Kidney tubule cell (primary cell): ENCODE data around the gene KTI12.
"Not testable (repeated sequence)": the region's sequence is repeated elsewhere in the genome, so short reads cannot be mapped to it uniquely, and the experiment has no call there.

Experiments used
- DNase-seq: peaks from one replicate; pipeline ENCODE4 v3.0.0-alpha.2; 2018; ENCODE audit warnings: low spot score

Gene KTI12, protein sequence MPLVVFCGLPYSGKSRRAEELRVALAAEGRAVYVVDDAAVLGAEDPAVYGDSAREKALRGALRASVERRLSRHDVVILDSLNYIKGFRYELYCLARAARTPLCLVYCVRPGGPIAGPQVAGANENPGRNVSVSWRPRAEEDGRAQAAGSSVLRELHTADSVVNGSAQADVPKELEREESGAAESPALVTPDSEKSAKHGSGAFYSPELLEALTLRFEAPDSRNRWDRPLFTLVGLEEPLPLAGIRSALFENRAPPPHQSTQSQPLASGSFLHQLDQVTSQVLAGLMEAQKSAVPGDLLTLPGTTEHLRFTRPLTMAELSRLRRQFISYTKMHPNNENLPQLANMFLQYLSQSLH

DNA sequence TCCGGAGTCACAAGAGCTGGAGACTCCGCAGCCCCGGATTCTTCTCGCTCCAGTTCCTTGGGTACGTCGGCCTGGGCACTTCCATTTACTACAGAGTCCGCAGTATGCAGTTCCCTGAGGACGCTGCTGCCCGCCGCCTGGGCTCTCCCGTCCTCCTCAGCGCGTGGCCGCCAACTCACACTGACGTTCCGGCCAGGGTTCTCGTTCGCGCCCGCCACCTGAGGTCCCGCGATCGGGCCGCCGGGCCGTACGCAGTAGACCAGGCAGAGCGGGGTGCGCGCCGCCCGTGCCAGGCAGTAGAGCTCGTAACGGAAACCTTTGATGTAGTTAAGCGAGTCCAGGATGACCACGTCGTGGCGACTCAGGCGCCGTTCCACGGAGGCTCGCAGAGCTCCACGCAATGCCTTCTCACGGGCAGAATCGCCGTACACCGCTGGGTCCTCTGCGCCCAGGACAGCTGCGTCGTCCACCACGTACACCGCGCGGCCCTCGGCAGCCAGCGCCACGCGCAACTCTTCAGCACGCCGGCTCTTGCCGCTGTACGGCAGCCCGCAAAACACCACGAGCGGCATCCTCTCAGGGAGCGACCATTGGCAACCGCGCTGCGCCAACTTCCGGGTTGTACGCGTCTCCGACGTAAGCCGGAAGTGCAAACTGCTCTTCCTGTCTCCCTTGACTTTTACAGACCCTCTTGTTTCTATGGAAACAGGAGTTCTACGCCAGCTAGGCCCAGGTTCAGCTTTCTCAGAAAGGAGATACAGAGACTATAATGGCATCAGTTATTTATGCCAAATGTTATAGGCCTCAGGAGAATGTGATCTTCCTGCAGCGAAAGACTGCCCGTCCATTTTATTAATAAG is at the start of gene KTI12:
Gene KTI12, minus strand, starts transcription at position 621 of the 860 bp plus-strand sequence. Its CDS starts 49 bp downstream, at position 572.
- peak; percentile 91 for DNase-seq

DNA sequence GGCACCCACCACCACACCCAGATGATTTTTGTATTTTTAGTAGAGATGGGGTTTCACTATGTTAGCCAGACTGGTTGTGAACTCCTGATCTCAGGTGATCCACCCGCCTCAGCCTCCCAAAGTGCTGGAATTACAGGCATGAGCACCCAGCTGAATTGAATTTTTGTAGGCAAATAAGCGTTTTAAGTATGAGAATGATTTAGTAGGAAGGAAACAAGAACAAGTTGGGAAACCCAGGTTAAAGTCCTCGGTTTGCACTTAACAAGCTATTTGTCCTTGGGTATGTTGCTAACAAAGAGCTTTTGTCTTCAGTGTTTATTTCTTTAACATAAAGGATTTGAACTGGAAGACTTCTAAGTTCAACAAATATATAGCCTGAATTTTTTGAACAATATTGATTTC is 46.4 kb upstream of the KTI12 start:
- no peak for DNase-seq

DNA sequence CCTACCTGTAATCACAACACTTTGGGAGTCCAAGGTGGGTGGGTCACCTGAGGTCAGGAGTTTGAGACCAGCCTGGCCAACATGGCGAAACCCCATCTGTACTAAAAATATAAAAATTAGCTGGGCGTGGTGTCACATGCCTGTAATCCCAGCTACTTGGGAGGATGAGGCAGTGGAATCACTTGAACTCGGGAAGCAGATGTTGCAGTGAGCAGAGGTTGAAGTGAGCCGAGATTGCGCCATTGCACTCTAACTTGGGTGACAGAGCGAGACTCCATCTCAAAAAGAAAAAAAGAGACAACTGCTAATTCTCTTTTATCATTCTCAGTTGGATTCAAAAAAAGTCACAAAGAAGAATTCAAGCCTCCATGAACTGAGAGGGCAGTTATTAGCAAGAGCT is 43.7 kb upstream of the KTI12 start:
- DNase-seq, result not testable (repeated sequence)

DNA sequence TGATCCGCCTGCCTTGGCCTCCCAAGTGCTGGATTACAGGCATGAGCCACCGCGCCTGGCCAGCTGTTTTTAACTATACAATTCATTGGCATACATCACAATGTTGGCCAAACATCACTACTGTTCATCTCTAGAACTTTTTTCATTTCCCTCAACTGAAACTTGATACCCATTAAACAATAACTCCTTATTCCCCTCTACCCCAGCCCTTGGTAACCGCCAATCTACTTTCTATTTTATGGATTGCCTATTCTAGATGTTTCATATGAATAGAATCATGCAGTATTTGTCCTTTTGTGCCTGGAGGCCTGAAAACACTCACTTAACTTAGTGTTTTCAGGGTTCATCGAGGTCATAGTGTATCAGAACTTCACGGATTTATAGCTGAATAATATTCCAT is 38.7 kb upstream of the KTI12 start:
- no peak for DNase-seq

DNA sequence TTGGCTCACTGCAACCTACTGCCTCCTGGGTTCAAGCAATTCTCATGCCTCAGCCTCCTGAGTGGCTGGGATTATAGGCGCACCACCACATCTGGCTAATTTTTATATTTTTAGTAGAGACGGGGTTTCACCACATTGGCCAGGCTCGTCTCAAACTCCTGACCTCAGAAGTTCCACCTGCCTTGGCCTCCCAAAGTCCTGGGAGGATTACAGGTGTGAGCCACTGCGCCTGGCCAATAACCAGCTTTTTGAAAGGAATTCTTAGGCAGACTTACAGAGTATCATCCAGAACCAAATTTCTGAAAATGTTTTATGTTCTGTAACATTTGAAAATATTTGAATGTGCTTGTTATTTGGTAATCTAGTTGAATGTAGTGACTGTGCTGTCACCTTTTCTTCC is 37.1 kb upstream of the KTI12 start:
- no peak for DNase-seq

DNA sequence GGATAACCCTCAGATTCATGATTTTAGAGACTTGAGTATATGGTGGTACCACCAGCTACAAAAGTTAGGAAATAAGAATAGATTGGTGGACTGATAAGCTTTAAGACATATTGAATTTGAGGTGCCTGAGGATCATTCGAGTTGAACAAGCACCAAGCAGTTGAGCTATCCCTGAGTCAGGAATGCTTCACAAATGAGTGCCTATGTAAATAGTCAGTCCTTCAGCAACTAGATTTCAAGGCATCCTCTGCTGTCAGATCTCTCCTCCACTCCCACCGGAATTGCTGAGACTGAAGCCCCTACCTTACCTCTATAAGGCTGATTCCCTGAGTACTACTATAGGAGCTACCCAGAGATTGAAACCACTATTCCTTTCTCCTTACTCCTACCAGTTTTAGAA is 29.6 kb upstream of the KTI12 start:
- DNase-seq, result peak; percentile 37

DNA sequence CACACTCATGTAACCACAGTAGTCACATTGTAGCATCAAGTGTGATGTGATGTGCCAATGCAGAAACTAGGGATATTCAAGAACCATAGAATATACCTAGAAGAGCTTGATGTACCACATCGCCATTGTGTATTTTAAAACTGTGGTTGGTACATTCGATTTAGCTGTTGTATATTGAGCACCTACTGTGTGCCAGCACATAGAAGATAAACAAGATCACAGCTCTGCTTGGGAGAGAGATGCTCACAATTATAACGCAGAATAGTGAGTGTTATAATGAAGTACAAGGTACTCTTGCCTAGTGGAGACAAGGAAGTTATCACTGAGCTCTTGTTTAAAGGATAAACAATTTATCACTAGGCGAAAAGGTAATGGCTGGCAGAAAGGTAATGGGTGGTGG is 27.2 kb upstream of the KTI12 start:
- no peak for DNase-seq

DNA sequence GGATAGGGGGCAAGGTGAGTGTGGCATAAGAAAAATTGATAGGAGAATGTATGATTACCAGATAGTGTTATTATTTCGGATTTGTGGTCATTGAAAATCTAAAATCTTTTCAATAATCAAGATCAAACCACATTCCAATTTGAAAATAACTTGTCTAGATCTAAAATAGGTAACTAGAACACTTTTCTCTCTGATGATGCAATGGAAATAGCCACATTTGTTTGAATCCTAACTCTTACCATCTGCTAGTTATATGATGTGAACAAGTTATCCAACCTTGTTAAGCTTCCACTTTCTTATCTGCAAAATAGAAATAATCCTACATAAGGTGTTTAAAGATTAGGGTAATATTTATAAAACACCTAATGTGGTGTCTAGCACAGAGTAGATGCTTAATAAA is 26.3 kb upstream of the KTI12 start:
- DNase-seq, result no peak

DNA sequence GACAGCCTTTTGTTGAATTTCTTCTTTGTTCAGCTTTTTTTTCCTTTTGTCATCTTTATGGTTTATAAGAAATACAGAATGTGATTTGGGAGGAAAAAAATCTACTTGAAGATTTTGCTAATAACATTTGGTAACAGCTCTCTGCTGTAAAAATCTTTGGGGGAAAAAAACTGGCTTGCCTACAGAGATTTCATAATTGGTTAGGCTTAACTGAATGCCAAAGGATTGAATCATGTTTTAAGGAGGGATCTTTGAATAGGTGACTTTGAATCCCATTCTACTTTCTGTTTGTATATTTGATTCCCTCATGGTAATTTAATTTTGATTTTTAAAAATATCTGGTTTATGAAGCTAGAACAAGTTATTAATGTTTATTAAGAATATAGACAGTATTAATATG is 25.7 kb upstream of the KTI12 start:
- DNase-seq, result peak; percentile 48

DNA sequence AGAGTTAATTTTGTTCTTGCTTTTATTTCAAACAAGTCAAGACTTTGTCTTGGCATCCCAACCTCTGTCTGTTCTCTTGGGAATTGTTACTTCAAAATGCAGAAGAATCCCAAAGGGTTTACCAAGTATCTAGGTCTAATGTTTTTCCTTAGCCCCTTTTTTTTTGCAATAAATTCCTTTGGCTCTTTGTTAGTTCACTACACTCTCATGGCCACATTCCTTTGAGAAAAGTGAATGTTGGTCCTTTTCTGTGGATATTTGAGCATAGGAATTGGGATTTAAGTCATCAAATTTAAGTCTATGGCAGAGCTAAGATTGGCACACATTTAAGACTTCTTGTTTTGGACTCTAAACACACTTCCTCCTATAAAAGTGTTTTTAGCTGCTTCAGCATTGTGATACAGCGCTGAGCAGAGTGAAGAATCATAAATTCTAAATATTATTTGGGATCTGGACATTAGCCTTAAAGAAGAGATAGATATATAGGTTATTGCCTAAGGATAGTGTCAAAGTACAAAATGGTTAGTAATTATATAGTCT is 24.3 kb upstream of the KTI12 start:
- DNase-seq, result no peak

DNA sequence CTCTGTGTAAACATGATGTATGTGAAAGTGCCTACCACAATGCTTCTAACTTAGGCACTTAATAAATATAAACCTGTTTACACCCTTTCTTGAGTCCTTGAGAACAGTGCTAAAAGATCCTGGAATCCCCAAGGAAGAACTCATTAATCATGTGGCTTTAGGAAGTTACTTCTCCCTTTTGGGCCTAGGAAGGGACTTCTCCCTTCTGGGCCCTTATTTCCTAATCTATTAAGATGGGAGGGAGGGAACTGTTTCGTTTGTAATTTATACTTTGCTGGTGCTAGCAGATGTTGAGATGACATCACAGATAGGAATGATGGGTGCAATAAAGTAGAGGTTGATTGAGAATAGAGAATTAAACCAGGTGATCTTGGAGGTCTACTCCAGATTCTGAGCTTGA is 23.6 kb upstream of the KTI12 start:
- DNase-seq, result no peak

DNA sequence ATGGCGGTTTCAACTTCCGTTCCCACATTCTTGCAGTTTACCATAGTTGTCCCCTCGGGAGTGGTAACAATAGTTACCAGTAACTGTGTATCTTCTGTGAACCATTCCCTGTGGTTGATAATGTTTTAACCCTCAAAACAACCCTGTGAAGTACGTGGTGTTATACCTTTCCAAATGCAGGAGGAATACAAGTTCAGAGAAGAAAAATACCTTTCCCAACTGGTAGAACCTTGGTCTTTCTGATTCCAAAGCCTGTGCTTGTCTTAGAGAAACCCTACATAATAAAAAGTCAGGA is 23.3 kb upstream of the KTI12 start:
- DNase-seq, result no peak

DNA sequence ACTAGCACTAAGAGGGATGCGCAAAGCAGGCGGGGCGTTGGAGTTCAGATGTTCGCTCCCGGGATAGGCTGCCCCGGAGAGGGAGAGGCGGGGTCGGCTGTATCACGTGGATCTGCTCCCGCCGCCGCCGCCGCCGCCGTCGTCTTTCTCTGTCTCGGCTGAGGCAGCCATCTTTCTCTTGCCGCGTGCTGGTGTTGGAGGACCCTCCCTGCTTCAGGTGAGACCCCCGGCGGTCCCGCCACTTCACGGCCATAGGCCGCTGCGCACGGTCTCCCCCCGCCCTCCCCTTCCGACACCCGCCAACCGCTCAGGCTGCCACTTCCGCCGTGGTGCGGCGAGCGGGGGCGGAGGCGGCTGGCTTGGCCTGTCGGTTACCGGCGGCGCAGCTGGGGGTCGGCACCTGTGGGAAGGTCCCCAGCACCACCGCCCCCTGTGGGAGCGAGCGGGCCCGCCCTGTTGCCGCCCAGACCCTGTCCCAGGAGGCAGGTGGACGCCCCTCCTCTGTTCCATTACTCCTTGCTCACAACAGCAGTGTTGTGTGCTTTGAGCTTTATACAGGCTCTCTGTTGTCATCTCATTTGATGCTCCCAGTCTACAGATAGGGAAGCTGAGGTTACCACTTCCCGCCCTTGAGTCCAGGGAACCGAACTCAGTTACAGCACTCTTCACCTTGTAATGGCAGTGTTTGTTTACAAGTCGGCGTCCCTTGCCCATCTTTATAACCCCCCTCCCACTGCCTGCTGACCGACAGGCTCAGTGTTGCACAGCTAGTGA is 22.7 kb upstream of the KTI12 start, which contains the start of gene BTF3L4:
Gene BTF3L4, plus strand, starts transcription at position 133 of the 774 bp plus-strand sequence. CDS start 3,553 bp downstream, outside the sequence.
- peak; percentile 96 for DNase-seq

DNA sequence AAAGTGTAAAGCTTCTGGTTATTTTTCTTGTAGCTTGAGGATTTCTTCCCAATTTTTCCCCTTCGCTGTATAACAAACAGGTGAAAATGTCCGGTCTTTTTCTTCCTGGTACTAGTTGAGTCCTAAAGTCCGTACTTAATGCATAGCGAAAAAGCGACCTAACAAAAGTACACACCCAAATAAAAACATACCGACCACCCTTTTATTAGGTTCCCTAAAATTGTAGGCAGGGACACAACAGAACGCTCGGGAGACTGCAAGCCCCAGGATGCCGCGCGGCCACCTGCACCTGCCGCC is 22.2 kb upstream of the KTI12 start:
- no peak for DNase-seq

DNA sequence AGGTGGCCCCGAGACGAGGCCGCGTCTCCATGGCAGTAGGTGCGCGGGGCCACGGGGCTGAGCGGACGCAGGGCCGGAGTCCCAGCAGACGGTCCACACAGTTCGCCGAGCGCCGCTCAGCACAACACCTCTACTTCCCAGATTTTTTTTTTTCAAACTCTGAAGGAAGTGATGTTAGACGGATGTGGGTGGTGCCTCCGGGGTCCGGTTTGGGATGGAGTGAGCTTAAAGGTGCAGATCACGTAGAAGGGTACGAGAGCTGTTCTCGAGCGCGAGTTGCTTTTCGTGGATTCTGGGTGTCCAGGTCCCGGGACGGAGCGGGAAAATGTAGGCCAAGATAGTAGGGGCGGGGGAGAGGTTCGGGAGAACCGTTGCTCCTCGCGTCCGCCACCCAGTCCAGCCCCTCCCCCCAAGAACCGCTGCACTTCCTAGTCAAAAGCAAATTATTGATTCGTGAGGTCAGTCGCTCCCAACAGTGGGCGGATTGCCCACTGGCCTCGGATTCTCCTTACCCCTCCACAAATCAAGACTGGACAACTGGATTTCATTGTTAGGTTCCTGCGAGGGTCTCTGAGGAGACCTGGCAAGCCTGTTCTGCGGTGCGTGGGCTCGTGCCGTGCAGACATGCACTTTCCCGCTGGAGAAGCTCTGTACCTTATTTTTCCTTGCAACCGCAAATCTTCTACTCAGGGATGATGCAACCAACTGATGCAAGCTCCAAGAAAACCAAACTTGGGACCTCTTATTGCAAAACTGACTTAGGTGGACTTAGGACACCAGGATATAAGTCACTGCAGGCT is 21.7 kb upstream of the KTI12 start, which contains the start of gene TXNDC12:
Gene TXNDC12, minus strand, starts transcription at position 126 of the 800 bp plus-strand sequence. Its CDS starts 95 bp downstream, at position 31.
- DNase-seq, result peak; percentile 94

DNA sequence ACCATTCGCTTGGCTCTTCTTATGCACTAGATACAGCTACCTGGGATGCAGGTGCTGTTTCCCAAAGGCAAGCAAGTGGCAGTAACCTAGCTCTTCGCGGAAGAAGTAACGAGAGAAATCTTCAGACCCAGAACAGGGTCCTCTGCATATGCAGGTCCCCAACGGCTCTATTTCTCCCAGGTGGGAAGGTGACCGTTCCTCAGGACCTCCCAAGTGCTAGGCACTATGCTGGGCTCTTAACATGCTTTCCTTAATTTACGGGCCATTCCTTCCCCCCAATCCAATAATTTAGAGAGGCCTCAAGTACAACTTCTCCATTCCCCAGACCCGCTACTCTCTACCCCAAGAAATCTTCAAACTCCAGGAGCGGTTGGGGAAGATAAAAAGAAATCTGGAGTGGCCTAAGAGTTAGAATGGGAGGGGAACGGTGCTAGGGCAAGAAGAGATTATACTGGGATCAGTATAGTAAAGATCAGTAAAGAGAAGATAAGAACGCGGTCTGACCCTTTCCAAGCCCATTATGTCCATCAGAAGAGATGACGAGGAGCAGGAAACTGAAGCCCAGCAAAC is 21.0 kb upstream of the KTI12 start:
- no peak for DNase-seq

DNA sequence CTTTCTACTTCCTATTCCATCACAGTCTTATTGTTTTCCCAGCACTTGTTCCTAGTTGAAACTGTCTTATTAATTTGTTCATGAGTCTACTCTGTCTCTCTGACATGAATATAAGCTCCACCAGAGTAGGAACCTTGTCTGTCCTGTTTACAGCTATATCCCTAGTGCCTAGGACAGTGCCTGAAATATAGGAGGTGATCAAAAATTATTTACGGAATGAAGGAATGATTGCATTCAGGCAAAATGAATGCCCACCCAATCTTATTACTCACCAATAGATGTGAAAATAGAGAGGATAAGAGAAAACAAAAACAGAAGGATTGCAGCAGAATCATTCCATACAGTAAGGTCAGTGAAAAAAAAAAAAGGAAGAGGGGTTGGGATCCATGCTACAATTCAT is 20.3 kb upstream of the KTI12 start:
- no peak for DNase-seq

DNA sequence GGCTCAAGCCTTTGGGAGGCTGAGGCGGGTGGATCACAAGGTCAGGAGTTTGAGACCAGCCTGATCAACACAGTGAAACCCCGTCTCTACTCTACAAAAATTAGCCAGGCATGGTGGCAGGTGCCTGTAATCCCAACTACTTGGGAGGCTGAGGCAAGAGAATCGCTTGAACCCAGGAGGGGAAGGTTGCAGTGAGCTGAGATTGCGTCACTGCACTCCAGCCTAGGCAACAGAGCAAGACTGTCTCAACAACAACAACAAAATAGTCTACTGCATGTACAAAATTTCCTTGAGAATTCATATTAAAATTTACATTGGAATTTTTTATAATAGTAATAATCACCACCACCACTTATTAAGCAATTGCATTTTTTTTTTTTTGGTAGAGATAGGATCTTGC is 15.7 kb upstream of the KTI12 start:
- DNase-seq, result not testable (repeated sequence)

DNA sequence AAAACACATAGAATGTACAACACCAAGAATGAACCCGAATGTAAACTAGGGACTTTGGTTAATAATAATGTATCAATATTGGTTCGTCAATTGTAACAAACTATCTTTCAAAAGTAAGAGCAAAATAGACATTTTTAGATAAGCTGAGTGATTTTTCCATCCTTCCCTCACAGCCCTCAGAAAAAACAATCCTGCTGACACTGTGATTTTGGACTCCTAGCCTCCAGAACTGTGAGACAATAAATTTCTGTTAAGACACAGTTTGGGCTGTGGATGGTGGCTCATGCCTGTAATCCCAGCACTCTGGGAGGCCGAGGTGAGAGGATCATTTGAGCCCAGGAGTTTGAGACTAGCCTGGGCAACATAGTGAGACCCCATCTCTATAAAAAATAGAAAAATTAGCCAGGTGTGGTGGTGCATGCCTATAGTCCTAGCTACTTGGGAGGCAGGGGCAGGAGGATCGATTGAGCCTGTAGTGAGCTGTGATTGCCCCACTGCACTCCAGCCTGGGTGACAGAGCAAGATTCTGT is 12.1 kb upstream of the KTI12 start:
- DNase-seq, result not testable (repeated sequence)

DNA sequence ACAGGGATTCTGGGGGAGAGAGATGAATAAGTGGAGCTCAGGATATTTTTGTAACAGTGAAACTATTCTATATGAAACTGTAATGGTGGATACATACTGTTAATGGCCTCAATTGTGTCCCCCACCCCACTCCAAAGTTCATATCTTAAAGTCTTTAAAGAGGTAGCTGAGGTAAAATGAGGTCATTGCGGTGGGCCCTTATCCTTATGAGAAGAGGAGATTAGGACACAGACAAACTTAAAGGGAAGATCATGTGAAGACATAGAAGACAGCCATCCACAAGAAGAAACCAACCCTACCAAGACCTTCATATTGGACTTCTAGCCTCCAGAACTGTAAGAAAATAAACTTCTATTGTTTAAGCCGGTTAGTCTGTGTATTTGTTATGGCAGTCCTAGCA is 11.6 kb upstream of the KTI12 start:
- no peak for DNase-seq
